WI38 (cell line): ENCODE measurements around the gene HIBADH.
"Not testable (repeated sequence)": the region's sequence is repeated elsewhere in the genome, so short reads cannot be mapped to it uniquely, and the experiment has no call there.

Source experiments
- H3K4me3 ChIP-seq: 2 replicates; pipeline ENCODE4 v1.5.1; 2011; ENCODE audit warnings: low read depth, mild to moderate bottlenecking, control low read depth, low read length
- TF ChIP-seq, protein P1 (sequence below): IDR thresholded peaks from 2 replicates; pipeline ENCODE4 v1.5.1; 2012; ENCODE audit warnings: low read depth, mild to moderate bottlenecking, control low read depth, low read length

The HIBADH gene

DNA sequence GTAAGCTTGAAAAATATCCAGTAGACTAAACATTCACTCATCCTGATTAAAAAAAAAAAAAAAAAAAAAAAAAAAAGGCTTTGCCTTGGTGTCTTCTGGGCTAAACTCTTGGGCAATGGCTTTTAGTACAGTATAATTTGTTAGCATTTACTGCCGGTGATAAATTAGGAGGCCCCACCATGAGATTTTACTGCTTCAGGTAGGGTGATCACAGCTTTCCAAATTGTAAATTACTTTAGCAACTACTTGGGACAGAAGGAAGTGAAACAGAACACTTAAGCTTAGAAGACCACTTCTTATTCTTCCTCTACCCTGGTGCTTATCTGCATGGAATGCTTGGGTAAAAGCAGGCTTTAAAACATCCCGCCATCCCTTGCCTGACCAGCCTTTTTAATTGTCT is 152.1 kb downstream of the HIBADH start:
- TF ChIP-seq, protein P1, sequence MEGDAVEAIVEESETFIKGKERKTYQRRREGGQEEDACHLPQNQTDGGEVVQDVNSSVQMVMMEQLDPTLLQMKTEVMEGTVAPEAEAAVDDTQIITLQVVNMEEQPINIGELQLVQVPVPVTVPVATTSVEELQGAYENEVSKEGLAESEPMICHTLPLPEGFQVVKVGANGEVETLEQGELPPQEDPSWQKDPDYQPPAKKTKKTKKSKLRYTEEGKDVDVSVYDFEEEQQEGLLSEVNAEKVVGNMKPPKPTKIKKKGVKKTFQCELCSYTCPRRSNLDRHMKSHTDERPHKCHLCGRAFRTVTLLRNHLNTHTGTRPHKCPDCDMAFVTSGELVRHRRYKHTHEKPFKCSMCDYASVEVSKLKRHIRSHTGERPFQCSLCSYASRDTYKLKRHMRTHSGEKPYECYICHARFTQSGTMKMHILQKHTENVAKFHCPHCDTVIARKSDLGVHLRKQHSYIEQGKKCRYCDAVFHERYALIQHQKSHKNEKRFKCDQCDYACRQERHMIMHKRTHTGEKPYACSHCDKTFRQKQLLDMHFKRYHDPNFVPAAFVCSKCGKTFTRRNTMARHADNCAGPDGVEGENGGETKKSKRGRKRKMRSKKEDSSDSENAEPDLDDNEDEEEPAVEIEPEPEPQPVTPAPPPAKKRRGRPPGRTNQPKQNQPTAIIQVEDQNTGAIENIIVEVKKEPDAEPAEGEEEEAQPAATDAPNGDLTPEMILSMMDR, result no peak
- no peak overlapping the region for H3K4me3 ChIP-seq

GRCh38 chr7:27501879-27502278 is 160.8 kb downstream of the HIBADH start:
- H3K4me3 ChIP-seq, result not testable (repeated sequence)

DNA sequence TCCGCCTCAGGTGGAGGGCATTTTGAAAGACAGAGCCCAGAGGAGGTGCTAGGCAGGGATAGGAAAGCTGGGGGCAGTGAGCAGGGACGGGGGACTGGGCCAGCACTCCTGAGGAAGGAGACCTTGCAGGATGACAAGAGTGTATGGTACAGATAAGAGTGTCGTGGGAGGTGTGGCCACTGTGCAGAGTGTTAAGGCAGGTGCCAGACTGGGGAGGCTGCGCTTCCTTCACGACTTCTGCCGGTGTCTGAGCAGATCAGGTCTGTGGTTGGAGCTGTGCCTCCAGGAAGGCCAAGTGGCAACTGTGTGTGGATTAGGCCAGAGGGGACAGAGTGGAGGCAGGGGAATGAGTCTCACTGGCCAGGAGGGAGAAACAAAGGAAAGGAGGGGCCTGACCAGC is 161.7 kb downstream of the HIBADH start:
- TF ChIP-seq, protein P1, result no peak
- H3K4me3 ChIP-seq, result no peak overlapping the region

GRCh38 chr7:27492224-27492623 is 170.5 kb downstream of the HIBADH start:
- no peak overlapping the region for H3K4me3 ChIP-seq
- TF ChIP-seq, protein P1, result no peak

- TF ChIP-seq, protein P1, result no peak
- no peak overlapping the region for H3K4me3 ChIP-seq
Observed at GRCh38 chr7:27491534-27491933, 171.1 kb downstream of the HIBADH start.

- TF ChIP-seq, protein P1, result no peak
- H3K4me3 ChIP-seq, result no peak overlapping the region
Observed at GRCh38 chr7:27487509-27487908, 175.2 kb downstream of the HIBADH start.

DNA sequence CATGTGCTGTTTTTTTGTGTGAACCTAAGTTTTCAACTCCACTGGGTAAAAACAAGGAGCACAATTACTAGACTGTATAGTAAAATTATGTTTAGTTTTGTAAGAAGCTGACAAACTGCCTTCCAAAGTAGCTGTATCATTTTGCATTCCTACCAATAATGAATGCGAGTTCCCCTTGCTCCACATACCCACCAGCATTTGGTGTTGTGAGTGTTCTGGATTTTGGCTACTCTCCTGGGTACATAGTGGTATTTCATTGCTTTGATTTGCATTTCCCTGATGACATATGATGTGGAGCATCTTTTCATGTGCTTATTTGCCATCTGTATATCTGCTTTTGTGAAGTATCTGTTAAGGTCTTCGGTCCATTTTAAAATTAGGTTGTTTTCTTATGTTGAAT is 178.2 kb downstream of the HIBADH start:
- TF ChIP-seq, protein P1, result no peak
- H3K4me3 ChIP-seq, result no peak overlapping the region

- TF ChIP-seq, protein P1, result no peak
- no peak overlapping the region for H3K4me3 ChIP-seq
Observed at GRCh38 chr7:27482219-27482618, 180.5 kb downstream of the HIBADH start.
